Measurements from ENCODE around the gene MYO1B.

The MYO1B gene

DNA sequence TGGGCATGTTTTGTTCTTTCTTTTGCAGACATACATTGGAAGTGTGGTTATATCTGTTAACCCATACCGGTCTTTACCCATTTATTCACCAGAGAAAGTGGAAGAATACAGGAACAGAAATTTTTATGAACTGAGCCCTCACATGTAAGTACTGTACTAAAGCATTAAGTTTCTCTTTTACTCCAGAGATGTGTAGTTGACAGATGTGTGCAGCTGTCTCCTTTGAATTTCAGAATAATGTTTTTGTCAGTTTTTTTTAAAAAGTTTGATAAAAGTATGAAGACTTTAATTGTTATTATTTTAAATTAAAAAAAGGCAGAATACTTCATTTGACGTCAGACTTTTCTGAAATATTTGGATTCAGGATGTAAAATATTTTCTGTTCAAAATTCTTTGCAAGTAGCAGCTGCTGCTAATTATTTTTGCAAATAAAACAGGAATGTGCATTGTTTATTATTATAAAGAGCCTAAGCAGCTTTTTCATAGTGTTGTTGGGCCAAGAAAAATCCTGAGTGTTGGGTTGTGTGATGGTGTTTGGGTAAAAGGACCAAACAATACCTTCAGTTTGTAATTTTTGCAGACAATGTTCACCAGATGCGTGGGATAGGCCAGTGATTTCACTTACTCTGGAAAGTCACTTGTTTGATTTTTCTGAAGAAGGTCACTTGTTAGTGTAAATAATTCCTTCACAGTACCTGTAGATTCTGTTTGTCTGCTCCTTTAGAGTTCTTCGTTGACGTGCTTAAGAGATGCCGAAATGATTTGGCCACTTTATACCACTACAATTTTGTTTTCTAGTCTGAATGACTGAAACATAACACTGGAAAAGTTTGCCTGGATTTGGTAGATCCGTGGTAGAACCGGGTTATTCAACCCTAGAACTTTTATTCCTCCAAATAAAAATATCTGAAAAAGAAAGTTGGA lies 51.1 kb downstream of the MYO1B start:
- in situ Hi-C loops (cut with MboI; ENCODE audit: low sequenced_read_pairs) = no loop called here

- in situ Hi-C loops (cut with MboI; ENCODE audit: low sequenced_read_pairs) = no loop called here
Measured at GRCh38 chr2:191297033-191297432, 51.8 kb downstream of the MYO1B start.

DNA sequence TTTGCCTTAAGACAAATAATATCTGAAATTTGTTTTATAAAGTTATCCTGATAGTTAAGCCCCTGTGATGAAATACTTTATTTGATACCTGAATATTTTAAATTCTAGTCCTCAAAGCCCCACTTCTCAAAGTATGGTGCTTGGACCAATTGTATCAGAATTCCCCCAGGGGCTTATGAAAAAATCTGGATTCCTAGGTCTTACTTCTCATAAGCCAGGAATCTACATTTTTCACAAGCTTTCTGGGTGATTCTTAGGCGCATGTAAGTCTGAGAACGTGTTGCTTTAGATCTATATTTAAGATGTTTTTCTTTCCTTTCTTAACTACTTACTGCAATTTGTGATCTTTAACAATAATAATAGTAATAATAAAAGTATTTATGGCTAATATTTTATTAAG lies 53.1 kb downstream of the MYO1B start:
- in situ Hi-C loops (cut with MboI; ENCODE audit: low sequenced_read_pairs) = no loop called here

DNA sequence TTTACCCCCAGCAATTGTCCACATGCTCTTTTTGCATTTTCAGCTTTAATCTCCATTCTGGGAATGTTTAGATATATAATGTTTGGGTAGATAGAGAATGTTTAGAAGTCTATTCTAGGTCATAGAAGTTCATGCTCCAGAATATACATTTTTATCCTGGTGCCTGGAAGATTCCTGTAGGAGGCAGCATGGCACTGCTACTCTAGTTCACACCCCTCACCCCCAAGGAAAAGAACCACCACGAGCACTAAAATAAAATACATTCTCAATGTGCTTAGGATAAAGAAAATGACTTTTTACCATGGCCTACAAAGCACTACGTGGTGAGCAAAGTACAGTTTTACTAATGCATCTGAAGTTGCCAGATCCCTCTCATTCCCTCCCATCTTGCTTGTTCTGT lies 53.8 kb downstream of the MYO1B start:
- in situ Hi-C loops (cut with MboI; ENCODE audit: low sequenced_read_pairs) = no loop called here

DNA sequence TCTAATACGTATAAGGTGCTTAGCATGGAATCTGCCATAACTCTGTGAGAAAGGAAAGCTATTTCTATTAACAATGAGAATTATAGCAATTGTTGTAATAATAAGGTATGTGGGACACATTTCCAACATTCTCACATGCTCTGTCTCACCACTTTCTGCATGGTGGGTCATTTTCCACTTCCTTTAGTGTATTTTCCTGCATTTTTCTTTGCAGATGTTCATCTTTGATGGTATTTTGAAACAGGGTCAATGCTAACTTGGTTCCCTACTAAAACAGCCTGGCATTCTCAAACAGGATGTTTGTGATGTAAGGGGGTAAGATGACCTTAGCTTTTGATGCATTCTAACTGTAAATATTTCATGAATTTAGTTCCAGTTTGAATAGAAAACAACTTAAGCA lies 54.7 kb downstream of the MYO1B start:
- in situ Hi-C loops (cut with MboI; ENCODE audit: low sequenced_read_pairs) = no loop called here

DNA sequence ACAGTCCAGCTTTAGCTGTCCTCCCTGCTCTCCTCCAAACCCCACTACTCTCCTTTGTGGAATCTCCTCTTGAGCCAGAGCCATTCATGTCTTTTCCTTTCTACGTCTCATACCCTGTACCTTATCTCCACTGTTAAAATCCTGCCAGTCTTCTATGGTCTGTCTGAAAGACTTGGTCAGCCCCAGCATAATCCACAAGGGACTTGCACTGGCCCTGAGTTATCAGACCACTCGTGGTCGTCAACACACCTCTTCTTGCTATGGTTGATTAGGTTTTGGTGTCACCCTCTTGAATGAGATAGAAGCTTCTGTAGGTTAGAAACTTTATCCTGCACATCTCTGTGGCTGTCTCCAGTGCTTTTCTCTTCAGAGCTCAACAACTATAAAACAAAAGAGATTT lies 56.8 kb downstream of the MYO1B start:
- in situ Hi-C loops (cut with MboI; ENCODE audit: low sequenced_read_pairs) = no loop called here

- in situ Hi-C loops (cut with MboI; ENCODE audit: low sequenced_read_pairs) = no loop called here
Measured at GRCh38 chr2:191302459-191303139, 57.4 kb downstream of the MYO1B start.

DNA sequence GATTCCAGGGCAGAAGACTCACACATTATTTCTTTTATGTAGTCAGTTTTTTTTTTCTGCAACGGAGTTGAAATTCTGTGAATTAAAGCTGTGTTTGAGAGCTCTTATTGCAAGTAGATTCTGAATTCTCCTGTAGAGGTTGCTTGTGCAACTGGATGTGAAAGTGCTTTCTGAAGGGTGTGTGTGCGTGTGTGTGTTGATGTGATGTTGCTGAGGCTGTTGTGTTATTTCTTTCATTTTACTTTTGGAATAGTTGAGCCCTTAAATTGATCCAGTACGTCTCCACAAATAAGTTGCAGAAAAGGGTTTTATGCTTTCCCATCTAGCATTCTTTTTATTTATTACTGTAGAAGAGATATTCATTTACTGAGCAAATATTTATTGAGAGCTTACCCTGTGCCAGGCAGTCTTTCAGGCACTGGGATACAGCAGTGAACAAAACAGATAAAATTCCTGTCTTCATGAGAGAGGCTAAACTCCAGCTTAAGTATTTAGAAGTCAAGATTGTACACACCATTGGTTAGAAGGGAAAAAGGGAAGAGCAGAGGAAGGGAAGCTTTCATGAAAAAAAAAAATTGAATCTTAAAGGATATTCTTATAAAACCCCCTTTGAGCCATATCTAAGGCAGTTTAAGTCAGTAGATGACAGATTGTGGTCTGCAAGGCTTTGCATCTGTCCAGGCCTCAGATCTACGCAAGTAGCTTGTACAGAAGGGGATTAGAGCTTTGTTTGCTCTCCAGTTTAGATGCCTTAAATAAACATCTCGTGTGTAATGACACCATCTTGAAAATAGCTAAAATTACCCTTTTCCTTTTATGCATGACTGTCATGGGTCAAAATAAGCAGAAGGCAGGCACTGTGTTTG lies 58.2 kb downstream of the MYO1B start:
- in situ Hi-C loops (cut with MboI; ENCODE audit: low sequenced_read_pairs) = no loop called here

DNA sequence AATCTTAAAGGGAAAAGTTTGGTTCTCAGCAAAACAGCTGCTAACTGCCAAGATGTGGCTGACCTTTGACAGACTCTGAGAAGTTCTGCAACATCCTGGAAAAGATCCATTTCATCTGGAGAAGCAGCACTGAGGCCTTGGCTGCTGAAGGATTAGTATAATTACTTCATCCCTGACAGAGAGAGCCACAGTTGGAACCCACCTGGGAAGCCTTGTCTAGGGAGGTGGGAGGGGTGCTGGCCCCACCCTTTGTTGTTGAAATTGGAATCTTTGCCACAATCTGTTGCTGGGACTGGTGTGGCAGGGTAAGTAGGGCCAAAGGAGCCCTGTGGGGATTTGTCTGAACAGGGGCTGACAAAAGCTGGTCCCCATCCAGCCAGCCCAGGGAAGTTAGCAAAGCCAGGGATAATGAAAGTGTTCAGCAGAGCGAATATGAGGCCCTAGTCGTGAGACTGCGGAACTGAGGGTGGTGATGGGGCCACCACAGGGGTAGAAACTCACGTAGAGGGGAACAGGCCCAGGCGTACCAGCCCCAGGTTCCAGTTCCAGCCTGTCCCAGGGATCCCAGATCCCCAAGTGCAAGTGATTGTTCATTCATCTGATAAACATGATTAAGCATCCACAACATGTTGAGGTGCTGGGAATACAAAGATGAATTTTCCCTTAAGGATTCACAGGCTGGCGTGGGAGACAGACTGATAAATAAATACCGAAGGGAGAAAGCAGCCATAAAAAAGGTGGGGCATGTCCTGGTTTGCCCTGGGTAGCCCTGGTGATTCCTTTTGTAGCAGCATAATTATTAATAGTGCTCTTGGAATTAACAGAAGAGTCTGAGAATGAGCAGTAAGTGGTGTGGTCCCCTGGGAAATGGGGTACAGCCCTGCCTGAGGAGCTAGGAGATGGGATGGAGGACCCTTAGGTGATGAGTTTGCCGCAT lies 60.0 kb downstream of the MYO1B start:
- in situ Hi-C loops (cut with MboI; ENCODE audit: low sequenced_read_pairs) = no loop called here

DNA sequence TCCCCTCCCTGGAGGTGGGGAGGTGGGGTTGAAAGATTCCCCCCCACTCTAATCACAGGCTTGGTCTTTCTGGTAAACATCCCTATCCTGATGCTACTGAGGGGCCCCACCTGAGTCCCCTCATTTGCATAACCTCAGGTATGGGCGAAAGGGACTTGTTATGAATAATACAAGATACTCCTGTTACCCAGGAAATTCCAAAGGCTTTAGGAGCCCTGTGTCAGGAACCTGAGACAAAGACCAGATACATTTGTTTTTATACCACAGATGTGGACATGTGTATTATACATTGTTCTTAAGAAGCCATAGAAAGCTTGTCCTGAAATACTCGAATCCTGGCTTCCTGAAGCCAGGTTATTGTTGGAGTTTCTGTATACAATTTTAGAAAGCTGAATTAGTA lies 62.8 kb downstream of the MYO1B start:
- in situ Hi-C loops (cut with MboI; ENCODE audit: low sequenced_read_pairs) = no loop called here

DNA sequence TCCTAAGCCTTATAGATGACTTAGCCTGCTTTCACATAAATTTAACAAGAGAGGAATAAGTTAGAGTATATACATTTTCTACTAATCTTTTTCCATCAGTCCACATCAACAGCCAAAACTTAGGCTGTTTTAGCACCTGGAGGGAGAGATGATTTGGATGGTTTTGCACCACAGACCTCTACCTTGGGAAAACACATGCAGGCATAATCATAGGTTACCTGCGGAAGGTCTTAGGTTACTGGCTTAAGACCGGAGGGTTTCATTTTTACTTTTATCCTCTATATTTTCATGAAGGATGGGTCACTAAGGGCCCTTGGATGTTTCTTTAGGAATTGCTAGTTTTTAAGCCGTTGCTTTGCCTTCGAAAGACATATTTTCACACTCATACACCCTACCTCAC lies 66.0 kb downstream of the MYO1B start:
- in situ Hi-C loops (cut with MboI; ENCODE audit: low sequenced_read_pairs) = no loop called here

GRCh38 chr2:191311627-191312026 lies 66.4 kb downstream of the MYO1B start:
- in situ Hi-C loops (cut with MboI; ENCODE audit: low sequenced_read_pairs) = no loop called here

- in situ Hi-C loops (cut with MboI; ENCODE audit: low sequenced_read_pairs) = no loop called here
Measured at GRCh38 chr2:191312163-191312562, 67.0 kb downstream of the MYO1B start.

DNA sequence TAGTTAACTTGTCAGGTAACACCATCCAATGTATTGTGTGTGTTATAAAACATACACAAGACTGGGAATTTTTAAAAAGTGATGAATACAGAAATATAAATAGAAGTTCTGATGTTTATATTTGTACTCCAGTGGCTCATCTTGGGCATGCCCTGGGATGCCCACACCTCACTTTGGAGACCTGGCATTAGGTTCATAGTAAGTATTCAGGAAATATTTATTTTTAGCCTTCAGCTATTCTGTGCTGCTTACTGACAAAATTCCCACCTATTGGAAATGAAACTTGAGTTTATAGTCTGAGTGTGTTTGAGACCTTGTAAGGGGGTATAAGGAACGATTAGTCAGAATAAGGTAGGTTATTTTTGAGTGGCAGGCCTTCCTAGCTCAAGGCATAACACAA lies 67.5 kb downstream of the MYO1B start:
- in situ Hi-C loops (cut with MboI; ENCODE audit: low sequenced_read_pairs) = no loop called here

DNA sequence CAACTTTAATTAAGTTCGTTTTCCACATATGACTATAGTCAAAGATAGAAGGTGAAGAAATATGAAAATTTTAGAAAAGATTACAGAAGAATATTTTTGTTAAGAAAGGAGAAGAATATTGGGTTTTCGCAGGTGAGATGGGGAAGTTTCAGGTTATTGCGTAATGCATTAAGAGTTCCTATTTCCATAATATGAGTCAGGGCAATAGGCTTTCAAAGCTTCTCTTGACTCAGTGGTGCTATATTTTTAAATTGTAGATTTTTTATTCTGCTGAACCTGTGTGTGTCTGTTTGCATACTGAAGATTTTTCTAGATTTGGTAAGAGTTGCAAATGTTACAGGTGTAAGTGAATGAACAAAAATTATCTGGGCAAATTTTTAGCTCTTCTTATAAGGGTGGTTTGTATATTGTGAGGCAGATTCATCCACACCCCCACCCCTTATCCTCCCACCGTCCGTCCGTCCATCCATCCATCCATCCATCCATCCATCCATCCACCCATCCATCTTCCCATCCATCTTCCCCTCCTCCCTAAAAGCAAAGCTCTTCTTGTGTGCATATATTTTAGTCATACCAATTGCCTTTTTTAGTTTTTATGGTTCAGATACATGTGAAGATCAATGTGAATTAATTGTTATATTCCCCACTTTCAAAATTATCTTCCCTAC lies 69.6 kb downstream of the MYO1B start:
- in situ Hi-C loops (cut with MboI; ENCODE audit: low sequenced_read_pairs) = no loop called here

- in situ Hi-C loops (cut with MboI; ENCODE audit: low sequenced_read_pairs) = no loop called here
Measured at GRCh38 chr2:191315365-191315752, 70.2 kb downstream of the MYO1B start.

GRCh38 chr2:191316246-191316994 lies 71.2 kb downstream of the MYO1B start:
- in situ Hi-C loops (cut with MboI; ENCODE audit: low sequenced_read_pairs) = no loop called here

DNA sequence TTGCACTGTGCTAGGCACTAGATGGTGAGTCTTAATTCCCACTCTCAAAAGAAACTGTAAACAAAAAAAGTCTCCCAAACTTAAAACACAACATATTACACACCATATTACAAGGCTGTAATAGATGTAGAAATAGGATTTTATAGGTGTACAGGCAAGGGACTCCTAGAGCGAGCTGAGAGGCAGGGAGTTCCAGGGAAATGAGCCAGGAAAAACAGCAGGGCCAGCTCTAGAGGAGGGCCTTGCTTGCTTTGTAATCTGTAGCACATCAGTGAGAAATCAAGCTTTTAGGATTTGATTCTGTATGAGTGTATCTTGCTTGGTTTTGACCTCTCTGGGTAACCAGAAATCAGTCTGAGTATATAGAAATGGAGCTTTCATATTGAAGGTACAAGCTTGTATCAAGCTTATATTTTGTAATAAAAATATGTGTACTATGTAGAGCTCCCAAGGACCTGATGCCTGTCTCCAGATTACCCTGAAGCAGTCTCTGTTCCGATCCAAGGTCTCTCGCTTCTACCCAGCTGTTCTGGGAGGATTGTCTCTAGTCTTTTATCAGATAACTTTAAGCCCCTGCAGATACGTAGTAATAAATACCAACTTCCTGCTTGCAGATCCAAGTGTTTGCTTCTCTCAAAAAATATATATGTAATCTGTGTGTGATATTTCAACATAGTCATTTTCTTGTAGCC lies 73.0 kb downstream of the MYO1B start:
- in situ Hi-C loops (cut with MboI; ENCODE audit: low sequenced_read_pairs) = no loop called here

DNA sequence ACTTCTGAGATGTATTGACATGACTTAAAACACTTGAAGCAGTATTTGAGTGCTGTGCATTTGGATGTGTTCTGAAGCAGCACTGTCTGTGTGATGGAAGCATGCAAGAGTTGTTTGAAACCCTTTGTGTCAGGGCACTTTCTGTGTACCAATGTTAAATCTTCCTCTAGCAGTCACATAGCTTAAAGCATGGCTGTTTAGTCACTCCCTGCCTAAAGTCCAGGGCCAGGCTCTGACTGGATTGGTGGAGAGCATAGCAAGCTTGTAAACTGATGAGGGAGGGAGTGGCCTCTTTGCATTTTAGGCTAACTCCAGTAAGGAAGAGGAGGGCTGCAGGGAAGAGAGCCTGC lies 73.5 kb downstream of the MYO1B start:
- in situ Hi-C loops (cut with MboI; ENCODE audit: low sequenced_read_pairs) = no loop called here
